Esophagus squamous epithelium (tissue), 5 donors: Measurements from ENCODE around the gene ANAPC13. TPM values are rescaled to one million over a fixed set of nuclear protein-coding genes. Genes with fewer than 3 reads are reported as not detected.
A peak's percentile ranks its signal among the peaks of the same experiment; 100 is the strongest.

Experiments used
- DNase-seq: peaks from one replicate; lab custom pipeline; 2025; lab: John Stamatoyannopoulos, UW
- H3K27ac ChIP-seq, 4 donors: fragments of 200-600 bp; sonication (generic); one replicate each; pipeline ENCODE4 v1.5.1; 2016 to 2019; ENCODE audit warnings: mild to moderate bottlenecking in 1 of 4
- H3K27me3 ChIP-seq, 4 donors: fragments of 200-600 bp; sonication (generic); 1 replicate in 3 of 4; 2 replicates in 1 of 4; pipeline versions ENCODE4 v1.5.1 to v1.6.0; 2017 to 2021; ENCODE audit warnings: antibody characterized with exemption in 1 of 4
- H3K36me3 ChIP-seq, 3 donors: fragments of 200-600 bp; sonication (generic); one replicate each; pipeline ENCODE4 v1.5.1; 2016 to 2019
- H3K4me1 ChIP-seq, 3 donors: fragments of 200-600 bp; sonication (generic); one replicate each; pipeline ENCODE4 v1.5.1; 2017 to 2019
- H3K4me3 ChIP-seq, 4 donors: fragments of 200-600 bp; sonication (generic); 1 replicate in 3 of 4; 2 replicates in 1 of 4; pipeline ENCODE4 v1.5.1; 2016 to 2019; ENCODE audit warnings: mild to moderate bottlenecking in 2 of 4, moderate library complexity in 1 of 4
- H3K9me3 ChIP-seq, 3 donors: fragments of 200-600 bp; sonication (generic); one replicate each; pipeline ENCODE4 v1.5.1; 2016 to 2019
- POLR2A ChIP-seq, 4 donors: fragments of 450-650 bp; IDR thresholded peaks; one replicate each; pipeline ENCODE4 v1.6.1; 2017; ENCODE audit warnings: antibody characterized with exemption in 4 of 4, mild to moderate bottlenecking in 4 of 4, moderate library complexity in 3 of 4
- WGBS, 2 donors: methylation state at CpG; one replicate each; pipeline ENCODE4 v1.1.5; 2018; 5-methylcytosine and 5-hydroxymethylcytosine counted together
- intact Hi-C: fragments of 100-400 bp; cut with DNase I; formaldehyde crosslinking; loops from one replicate; pipeline ENCODE4 v1.15.0; 2022
- total RNA-seq, 4 donors: library from RNA; depleted of rRNA; stranded (reverse); fragments of >200 nt; gene quantifications; one replicate each; pipeline ENCODE4 v1.1.0, GENCODE V29; 2016
- TF ChIP-seq, protein P1 (sequence below), 6 experiments: fragments of 450-650 bp in 4 of 6; fragments of 200-600 bp in 2 of 6; sonication (generic) in 2 of 6; IDR thresholded peaks; one replicate each; pipeline ENCODE4 v1.5.1; 2016 to 2019; ENCODE audit warnings: antibody characterized with exemption in 6 of 6, mild to moderate bottlenecking in 4 of 6, moderate library complexity in 4 of 6
- donor health status: DM: yes; HTN: yes; CAD: no.

Gene ANAPC13
- total RNA-seq, 4 donors from 2014 or later: 20.7 to 38.7 (median 26.0) TPM

DNA sequence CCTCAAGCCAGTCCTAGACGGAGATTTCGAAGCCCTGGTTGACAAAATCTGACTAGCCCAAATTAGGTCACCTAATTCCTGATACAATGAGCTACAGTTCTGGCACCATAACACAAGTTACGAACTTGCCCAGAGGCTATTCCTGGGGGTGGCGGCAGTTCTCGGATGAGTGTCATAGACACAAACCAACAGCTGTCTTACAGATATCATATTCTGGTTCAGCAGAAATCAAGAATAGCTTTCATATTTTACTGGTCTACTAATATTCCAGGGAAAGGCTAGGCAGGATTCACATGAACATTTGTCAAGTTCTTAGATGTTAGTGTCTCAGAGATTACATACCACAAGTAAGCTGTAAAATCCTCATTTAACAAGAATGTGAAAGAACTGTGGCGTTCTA lies 8.8 kb downstream of the ANAPC13 start:
- no peaks in the 10 kb centered on the region for H3K27me3 ChIP-seq
- intact Hi-C loops: no loop called here
- peaks cover 18 to 51% (median 29%) of the 10 kb centered on the region in 3 donors for H3K4me1 ChIP-seq
- DNase-seq: no peak
- peak overlapping the region; percentile 41 to 79 (median 64) for H3K27ac ChIP-seq
- H3K4me3 ChIP-seq: no peak overlapping the region
- H3K36me3 ChIP-seq: peaks cover 5 to 57% (median 6%) of the 10 kb centered on the region in 3 donors
- WGBS, 2 donors: 54 to 57% methylated on average over 6 of the region's 6 CpGs
- no peaks in the 10 kb centered on the region for H3K9me3 ChIP-seq
- TF ChIP-seq, protein P1, sequence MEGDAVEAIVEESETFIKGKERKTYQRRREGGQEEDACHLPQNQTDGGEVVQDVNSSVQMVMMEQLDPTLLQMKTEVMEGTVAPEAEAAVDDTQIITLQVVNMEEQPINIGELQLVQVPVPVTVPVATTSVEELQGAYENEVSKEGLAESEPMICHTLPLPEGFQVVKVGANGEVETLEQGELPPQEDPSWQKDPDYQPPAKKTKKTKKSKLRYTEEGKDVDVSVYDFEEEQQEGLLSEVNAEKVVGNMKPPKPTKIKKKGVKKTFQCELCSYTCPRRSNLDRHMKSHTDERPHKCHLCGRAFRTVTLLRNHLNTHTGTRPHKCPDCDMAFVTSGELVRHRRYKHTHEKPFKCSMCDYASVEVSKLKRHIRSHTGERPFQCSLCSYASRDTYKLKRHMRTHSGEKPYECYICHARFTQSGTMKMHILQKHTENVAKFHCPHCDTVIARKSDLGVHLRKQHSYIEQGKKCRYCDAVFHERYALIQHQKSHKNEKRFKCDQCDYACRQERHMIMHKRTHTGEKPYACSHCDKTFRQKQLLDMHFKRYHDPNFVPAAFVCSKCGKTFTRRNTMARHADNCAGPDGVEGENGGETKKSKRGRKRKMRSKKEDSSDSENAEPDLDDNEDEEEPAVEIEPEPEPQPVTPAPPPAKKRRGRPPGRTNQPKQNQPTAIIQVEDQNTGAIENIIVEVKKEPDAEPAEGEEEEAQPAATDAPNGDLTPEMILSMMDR (IDR thresholded peaks at IDR 0.05): no peak
- no peak for TF ChIP-seq POLR2A (IDR thresholded peaks at IDR 0.05)

DNA sequence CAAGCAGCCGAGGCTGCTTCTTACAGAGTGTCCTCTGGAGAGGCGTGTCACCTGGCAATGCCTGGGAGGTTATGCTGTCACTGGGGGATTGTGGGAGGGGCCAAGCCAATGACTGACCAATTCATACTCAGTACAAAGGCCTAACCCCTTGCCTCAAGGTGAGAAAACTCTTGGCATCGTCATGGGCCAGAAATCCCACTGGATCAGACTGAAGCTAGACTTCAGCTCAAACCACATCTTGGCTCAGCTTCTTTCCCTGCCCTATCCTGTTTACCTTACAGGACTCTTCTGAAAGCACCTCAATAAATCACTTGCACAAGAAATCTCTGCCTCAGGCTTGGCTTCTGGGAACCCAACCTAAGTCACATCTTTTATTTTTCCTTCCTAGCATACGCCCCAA lies 9.5 kb downstream of the ANAPC13 start:
- Histone ChIP-seq H3K9me3 (no peaks in the 10 kb centered on the region), H3K27me3 (no peaks in the 10 kb centered on the region), H3K4me1 (peaks cover 23 to 58% (median 29%) of the 10 kb centered on the region in 3 donors), H3K36me3 (peaks cover 5 to 50% (median 6%) of the 10 kb centered on the region in 3 donors), H3K27ac (peak overlapping the region; percentile 41 to 79 (median 64)), H3K4me3 (no peak overlapping the region)
- WGBS, 2 donors: 28 to 41% methylated on average over 4 of the region's 4 CpGs
- DNase-seq: no peak
- TF ChIP-seq, protein P1 (IDR thresholded peaks at IDR 0.05): no peak
- no peak for TF ChIP-seq POLR2A (IDR thresholded peaks at IDR 0.05)
- intact Hi-C loops: no loop called here

DNA sequence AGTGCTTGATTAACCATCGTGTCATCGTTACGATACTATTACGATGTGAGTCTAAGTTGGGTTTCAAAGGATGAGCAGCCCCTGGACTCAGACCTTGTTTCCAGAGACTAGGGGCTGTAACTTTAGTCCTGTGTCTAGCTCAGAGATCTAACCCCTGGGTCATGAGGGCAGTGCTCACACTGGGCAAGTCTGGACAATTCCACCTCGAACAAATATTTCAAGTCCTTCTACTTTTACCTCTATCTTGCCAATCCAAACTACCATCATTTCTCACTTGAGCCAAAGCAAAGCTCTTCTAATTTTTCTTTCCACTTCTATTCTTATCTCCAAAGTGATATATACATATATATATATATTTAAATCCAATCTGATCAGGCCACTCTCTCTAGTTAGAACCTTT lies 10.8 kb downstream of the ANAPC13 start:
- peak overlapping the region in 2 of 4 donors; percentile 60 to 79 for H3K27ac ChIP-seq

DNA sequence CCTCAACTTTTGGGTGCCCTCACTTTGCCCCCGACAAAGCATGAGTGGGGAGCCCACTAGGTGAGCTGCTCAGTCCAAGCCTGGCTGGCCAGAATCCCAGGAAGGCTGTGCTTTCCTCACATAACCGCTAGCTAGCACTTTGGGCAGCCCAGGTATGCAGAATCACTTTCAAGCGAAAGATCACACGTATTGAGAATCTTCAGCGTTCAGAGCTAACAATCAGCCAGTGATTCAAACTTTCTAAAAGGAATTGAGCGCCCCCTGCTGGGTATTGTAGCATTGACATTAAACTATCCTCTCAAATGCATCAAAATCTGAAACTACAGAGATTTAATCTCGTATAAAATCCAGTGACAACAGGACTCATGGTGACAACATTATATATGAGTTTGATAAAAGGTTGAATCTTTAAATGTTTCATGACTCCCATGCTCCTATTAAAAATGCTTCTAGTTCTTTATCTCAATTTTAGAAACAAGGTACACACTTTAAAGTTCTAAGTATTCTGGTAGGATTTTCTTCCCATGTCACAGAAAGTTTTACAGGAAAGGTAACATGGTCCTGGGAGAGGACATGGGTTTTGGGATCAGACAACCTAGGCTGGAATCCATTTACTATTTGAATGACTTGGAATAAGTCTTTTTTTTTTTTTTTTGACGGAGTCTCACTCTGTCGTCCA lies 11.8 kb downstream of the ANAPC13 start:
- peak overlapping the region in 1 of 4 donors; percentile 1 for H3K27ac ChIP-seq
- H3K36me3 ChIP-seq: peaks cover 0 to 28% (median 5%) of the 10 kb centered on the region in 3 donors
- WGBS, 2 donors: 19 to 24% methylated on average over 8 to 9 of the region's 9 CpGs
- H3K27me3 ChIP-seq: no peaks in the 10 kb centered on the region
- no peaks in the 10 kb centered on the region for H3K9me3 ChIP-seq
- no peak overlapping the region for H3K4me3 ChIP-seq
- no peak for DNase-seq
- intact Hi-C loops: loop anchor here (5.0 kb wide), 2 partner anchors 97 to 167 kb away; no protein-coding TSS in a partner anchor
- TF ChIP-seq, protein P1 (IDR thresholded peaks at IDR 0.05): peak; percentile 74 to 91 (median 80)
- TF ChIP-seq POLR2A (IDR thresholded peaks at IDR 0.05): no peak
- peaks cover 23 to 61% (median 29%) of the 10 kb centered on the region in 3 donors for H3K4me1 ChIP-seq

More for the DNA sequence above, 10.8 kb downstream of the ANAPC13 start:
- intact Hi-C loops: loop anchor here (5.0 kb wide), 2 partner anchors 98 to 168 kb away; no protein-coding TSS in a partner anchor
- 66 to 85% methylated on average over 5 of the region's 5 CpGs for WGBS, 2 donors
- Histone ChIP-seq H3K27me3 (no peaks in the 10 kb centered on the region), H3K4me1 (peaks cover 23 to 61% (median 29%) of the 10 kb centered on the region in 3 donors), H3K9me3 (no peaks in the 10 kb centered on the region), H3K36me3 (peaks cover 0 to 37% (median 5%) of the 10 kb centered on the region in 3 donors), H3K4me3 (no peak overlapping the region)
- TF ChIP-seq POLR2A (IDR thresholded peaks at IDR 0.05): no peak
- TF ChIP-seq, protein P1 (IDR thresholded peaks at IDR 0.05): no peak
- no peak for DNase-seq

DNA sequence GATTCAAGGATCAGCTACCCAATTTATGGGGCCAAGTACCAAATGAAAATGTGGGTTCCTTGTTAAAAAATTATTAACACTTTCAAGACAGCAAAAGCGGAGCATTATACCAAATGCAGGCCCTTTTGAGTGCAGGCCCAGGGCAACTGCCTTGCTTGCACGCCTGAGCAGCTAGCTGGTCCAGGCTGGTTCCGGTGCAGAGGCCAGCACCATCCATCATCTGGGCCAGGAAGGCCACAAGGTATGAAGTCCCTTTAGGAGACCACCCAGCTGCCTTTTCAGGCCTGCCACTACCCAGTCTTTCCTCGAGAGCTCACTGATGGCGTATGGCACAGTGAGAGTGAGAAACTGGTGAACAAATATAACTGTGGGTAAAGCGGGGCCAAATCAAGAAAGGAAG lies 13.0 kb downstream of the ANAPC13 start:
- 94 to 98% methylated on average over 3 to 4 of the region's 6 CpGs for WGBS, 2 donors
- Histone ChIP-seq H3K4me1 (peaks cover 23 to 61% (median 29%) of the 10 kb centered on the region in 3 donors), H3K27ac (no peak overlapping the region), H3K36me3 (peaks cover 0 to 16% (median 5%) of the 10 kb centered on the region in 3 donors), H3K4me3 (no peak overlapping the region), H3K9me3 (no peaks in the 10 kb centered on the region), H3K27me3 (no peaks in the 10 kb centered on the region)
- TF ChIP-seq, protein P1 (IDR thresholded peaks at IDR 0.05): no peak
- TF ChIP-seq POLR2A (IDR thresholded peaks at IDR 0.05): no peak
- DNase-seq: no peak
- intact Hi-C loops: loop anchor here (5.0 kb wide), 2 partner anchors 96 to 166 kb away; no protein-coding TSS in a partner anchor
